Measurements from ENCODE around the gene CYTH4.

- TF ChIP-seq CTCF (IDR thresholded peaks at IDR 0.05) = no peak
- TF ChIP-seq POLR2A (IDR thresholded peaks at IDR 0.05) = no peak
These were observed 16.6 kb downstream of the CYTH4 start for GRCh38 chr22:37298748-37299495.

All from lower leg skin (tissue), 3 donors.